Muscle layer of colon (tissue), 2 donors: Measurements from ENCODE around the gene DCHS1.

Source experiments
- H3K27ac ChIP-seq: one replicate; pipeline ENCODE4 v1.7.0; 2013; ENCODE audit warnings: low read depth, mild to moderate bottlenecking, low read length, moderate library complexity
- H3K27me3 ChIP-seq, 2 donors: one replicate each; pipeline ENCODE4 v1.7.0; 2013; ENCODE audit warnings: low read length in 2 of 2, mild to moderate bottlenecking in 2 of 2; ENCODE audit not compliant: insufficient read depth in 2 of 2, control insufficient read depth in 1 of 2
- H3K36me3 ChIP-seq: one replicate; pipeline ENCODE4 v1.7.0; 2013; ENCODE audit warnings: mild to moderate bottlenecking, low read length; ENCODE audit not compliant: insufficient read depth
- H3K4me1 ChIP-seq: one replicate; pipeline ENCODE4 v1.7.0; 2013; ENCODE audit warnings: mild to moderate bottlenecking, low read length; ENCODE audit not compliant: insufficient read depth
- H3K4me3 ChIP-seq, 2 donors: one replicate each; pipeline ENCODE4 v1.7.0; 2013; ENCODE audit warnings: low read length in 2 of 2, low read depth in 1 of 2, mild to moderate bottlenecking in 1 of 2, moderate library complexity in 1 of 2
- H3K9ac ChIP-seq: one replicate; pipeline ENCODE4 v1.7.0; 2013; ENCODE audit warnings: low read length
- H3K9me3 ChIP-seq: one replicate; pipeline ENCODE4 v1.7.0; 2013; ENCODE audit warnings: mild to moderate bottlenecking, low read length
- donor health status: abdominal sarcoma.
- donor health status: Adenocarcinoma of cecum.

DCHS1 gene

DNA sequence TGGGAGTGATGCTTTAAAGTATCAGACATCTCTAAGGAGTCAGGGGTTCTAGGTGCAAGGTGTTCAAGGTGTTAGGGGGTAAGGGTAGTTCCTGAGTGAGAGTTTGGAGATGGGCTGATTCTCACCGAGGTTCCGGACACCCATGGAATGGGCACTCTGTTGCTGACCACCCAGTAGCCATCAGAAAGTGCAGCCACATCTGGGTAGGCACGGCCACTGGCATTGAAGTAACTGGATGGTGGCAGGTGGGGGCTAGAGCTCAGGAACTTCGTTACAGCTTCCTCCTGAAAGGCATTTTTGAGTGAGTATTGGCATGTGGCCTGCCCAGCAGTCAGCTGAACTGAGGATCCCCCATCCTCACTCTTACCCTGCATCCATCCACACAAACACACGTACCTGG lies 40.6 kb downstream of the DCHS1 start:
- no peaks in the 10 kb centered on the region for H3K27me3 ChIP-seq
- no peak overlapping the region for H3K9ac ChIP-seq
- H3K9me3 ChIP-seq: no peaks in the 10 kb centered on the region
- peaks cover 52% of the 10 kb centered on the region for H3K36me3 ChIP-seq
- H3K27ac ChIP-seq: no peak overlapping the region
- H3K4me1 ChIP-seq: peaks cover 46% of the 10 kb centered on the region
- no peak overlapping the region for H3K4me3 ChIP-seq

DNA sequence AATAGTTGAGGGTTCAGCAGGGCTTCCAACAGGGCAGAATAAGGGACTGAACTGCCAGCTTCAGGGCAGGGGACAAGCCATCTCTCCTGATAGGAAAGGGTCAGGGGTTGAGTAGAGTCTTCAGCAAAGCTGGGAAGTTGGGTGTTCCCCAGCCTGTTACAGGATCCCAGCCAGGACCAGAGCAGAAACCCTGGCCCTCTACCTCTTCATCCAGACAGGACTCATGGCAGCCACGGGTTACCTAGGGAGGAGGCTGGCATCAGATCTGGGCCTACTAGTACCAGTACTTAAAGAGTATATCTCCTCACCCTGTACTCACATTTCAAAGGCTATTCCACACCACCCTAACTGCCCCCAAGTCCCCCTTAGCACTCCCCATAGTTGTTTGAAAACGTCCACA lies 41.2 kb downstream of the DCHS1 start:
- no peak overlapping the region for H3K4me3 ChIP-seq
- no peaks in the 10 kb centered on the region for H3K27me3 ChIP-seq
- no peak overlapping the region for H3K9ac ChIP-seq
- H3K27ac ChIP-seq: peak overlapping the region; percentile 82
- no peaks in the 10 kb centered on the region for H3K9me3 ChIP-seq
- peaks cover 46% of the 10 kb centered on the region for H3K4me1 ChIP-seq
- peaks cover 58% of the 10 kb centered on the region for H3K36me3 ChIP-seq

DNA sequence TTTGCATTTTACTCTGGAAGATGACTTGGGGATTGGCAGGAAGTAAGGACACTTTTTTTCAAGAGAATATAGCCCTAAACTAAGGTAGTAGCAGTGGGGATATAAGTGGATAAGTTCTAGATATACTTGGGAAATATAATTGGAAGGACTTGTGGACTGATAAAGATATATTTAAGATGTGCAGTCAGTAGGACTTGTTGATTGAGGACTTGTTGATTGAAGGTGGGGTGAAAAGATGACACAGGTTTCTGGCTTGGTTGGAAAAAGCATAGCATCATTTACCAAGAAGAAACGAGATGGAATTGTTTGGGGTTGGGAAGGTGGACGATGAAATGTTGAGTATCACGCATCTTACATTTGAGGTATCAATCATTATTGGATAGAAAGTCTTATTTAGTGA lies 42.1 kb downstream of the DCHS1 start:
- Histone ChIP-seq H3K9me3 (no peaks in the 10 kb centered on the region), H3K27ac (peak overlapping the region; percentile 82), H3K36me3 (peaks cover 67% of the 10 kb centered on the region), H3K27me3 (no peaks in the 10 kb centered on the region), H3K4me1 (peaks cover 54% of the 10 kb centered on the region), H3K4me3 (peak overlapping the region in 1 of 2 donors; percentile 62), H3K9ac (peak overlapping the region; percentile 72)

DNA sequence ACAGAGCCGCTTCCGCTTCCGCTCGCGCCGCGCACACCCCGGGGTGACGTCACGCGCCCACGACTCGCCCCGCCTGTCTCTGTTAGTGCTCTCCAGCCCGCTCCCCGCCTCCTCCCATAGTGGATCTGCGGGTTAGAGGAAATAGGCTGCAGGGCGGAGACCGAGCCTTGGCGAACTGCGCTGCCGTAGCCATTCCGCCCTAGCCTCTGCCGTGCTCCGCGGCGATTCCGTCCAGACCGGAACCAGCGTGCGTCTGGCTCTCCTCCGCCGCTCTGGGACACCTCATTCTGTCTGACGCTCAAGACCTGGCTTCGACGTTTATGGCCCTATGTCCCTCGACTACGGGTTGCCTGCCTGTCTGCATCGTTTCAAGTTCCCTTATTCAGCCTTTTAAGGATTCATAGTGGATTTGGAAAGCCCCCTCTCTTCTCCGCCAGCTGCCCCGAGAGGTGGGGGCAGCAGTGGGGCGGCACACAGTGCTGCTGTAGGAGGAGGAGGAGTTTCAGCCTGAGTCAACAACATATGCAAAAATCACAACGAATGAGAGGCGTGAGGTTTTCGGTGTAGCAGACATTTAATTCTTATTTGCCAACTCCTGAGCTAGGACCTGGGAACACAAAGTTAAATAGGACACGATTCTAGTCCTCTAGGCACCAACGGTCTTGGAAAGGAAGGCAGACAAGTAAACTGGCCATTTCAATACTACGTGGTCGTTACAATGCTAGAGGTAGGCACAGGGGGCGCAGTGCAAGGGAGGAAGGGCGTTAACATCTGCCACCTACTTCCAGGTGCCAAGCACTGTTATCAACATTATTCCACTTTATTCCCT lies 43.2 kb downstream of the DCHS1 start, which contains the start of gene TAF10:
Gene TAF10 (minus strand): TSS at position 4 of the 829 bp plus-strand sequence. CDS start 27 bp downstream, outside the sequence.
- peak within 1 kb of the TSS; percentile 97 for H3K27ac ChIP-seq
- H3K9ac ChIP-seq: peak within 1 kb of the TSS; percentile 89
- no peaks in the 10 kb centered on the region for H3K9me3 ChIP-seq
- H3K4me1 ChIP-seq: peaks cover 55% of the 10 kb centered on the region
- H3K36me3 ChIP-seq: peaks cover 78% of the 10 kb centered on the region
- no peaks in the 10 kb centered on the region for H3K27me3 ChIP-seq
- peak within 1 kb of the TSS; percentile 44 to 71 for H3K4me3 ChIP-seq

DNA sequence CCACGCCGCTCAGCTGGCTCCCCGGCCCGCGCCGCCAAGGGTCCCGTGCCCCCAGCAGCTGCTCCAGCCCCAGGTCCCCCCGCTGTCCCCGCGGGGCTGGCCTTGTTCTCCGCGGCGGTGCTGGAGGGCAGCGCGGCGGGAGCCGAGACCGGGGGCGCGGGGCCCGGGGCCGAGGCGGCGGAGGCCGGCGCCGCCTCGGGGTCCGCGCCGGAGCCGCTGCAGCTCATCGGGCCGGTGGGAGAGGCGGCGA lies 43.7 kb downstream of the DCHS1 start:
- H3K9me3 ChIP-seq: no peaks in the 10 kb centered on the region
- no peaks in the 10 kb centered on the region for H3K27me3 ChIP-seq
- peak overlapping the region; percentile 44 to 71 for H3K4me3 ChIP-seq
- H3K27ac ChIP-seq: peak overlapping the region; percentile 97
- peaks cover 74% of the 10 kb centered on the region for H3K36me3 ChIP-seq
- H3K4me1 ChIP-seq: peaks cover 53% of the 10 kb centered on the region
- peak overlapping the region; percentile 89 for H3K9ac ChIP-seq

DNA sequence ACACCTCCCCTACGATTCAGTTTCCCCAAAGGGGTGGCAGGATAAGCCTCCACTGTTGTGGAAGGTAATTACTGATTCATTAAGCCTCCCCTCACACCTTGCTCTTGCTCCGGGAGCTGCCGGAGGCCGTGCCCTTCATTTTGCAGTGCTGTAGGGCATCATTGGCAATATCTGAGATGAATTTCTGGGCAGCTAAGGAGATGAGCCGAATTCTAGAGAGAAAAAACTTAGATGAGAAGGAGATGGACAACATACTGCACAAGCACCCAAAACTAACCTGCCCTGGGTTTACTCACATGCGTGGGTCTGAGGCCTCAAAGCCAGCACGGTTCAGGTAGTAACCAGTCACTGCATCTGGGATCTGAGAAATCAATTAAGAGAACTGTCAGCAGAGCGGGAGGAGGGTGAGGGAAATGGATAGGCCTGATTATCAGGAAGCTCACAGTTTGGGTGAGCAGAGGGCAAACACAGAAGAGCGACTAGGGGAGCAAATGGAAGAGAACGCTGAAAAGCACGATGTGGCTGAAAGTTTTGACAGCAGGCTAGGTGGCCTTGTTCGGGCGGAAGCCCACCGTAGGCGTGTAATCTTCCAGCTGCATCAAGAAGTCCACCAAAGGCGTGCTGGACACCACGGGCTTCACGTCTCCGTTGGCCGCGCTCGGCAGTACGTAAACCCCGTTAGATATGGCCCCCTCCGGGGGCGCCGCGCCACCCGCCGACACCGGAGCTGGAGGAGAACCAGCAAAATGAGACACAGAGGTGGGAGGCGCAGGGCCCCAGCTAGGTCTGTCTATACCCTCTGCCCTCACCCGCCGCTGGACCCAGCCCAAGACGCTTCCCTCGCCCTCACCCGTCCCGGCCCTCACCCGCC lies 44.3 kb downstream of the DCHS1 start:
- Histone ChIP-seq H3K9me3 (no peaks in the 10 kb centered on the region), H3K36me3 (peaks cover 68% of the 10 kb centered on the region), H3K4me3 (peak overlapping the region; percentile 44 to 71), H3K27ac (peak overlapping the region; percentile 97), H3K27me3 (no peaks in the 10 kb centered on the region), H3K4me1 (peaks cover 58% of the 10 kb centered on the region), H3K9ac (peak overlapping the region; percentile 89)

DNA sequence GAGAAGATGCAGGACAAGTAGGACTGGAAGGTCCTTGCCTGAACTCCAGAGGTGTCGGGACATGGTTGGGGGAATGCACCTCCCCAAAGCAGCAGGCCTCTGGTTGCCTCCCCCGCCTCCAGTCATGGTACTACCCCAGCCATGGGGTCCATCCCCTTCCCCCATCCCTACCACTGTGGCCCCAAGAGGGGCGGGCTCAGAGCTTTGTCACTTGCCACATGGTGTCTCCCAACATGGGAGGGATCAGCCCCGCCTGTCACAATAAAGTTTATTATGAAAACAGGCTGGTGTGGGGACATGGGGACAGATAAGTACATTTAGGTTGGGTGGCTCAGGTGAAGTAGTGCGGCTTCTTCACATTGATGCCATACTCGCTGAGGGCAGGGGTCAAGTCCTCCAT lies 45.0 kb downstream of the DCHS1 start:
- Histone ChIP-seq H3K9me3 (no peaks in the 10 kb centered on the region), H3K27me3 (no peaks in the 10 kb centered on the region), H3K9ac (peak overlapping the region; percentile 89), H3K36me3 (peaks cover 62% of the 10 kb centered on the region), H3K27ac (peak overlapping the region; percentile 97), H3K4me1 (peaks cover 66% of the 10 kb centered on the region), H3K4me3 (peak overlapping the region in 1 of 2 donors; percentile 71)

DNA sequence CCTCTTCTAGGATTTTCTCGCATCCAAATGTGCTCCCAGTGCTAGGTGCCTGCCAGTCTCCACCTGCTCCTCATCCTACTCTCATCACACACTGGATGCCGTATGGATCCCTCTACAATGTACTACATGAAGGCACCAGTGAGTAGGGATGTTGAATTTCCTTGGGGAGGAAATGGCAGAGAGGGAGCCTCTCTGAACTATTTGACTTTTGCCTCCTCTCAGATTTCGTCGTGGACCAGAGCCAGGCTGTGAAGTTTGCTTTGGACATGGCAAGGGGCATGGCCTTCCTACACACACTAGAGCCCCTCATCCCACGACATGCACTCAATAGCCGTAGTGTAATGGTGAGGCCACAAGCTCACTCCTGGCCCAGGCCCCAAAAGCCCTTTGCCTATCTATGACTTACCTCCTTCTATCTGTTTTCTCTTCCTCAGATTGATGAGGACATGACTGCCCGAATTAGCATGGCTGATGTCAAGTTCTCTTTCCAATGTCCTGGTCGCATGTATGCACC lies 46.0 kb downstream of the DCHS1 start:
- H3K36me3 ChIP-seq: peaks cover 57% of the 10 kb centered on the region
- H3K9ac ChIP-seq: peak overlapping the region; percentile 30
- peaks cover 69% of the 10 kb centered on the region for H3K4me1 ChIP-seq
- no peak overlapping the region for H3K4me3 ChIP-seq
- H3K27me3 ChIP-seq: no peaks in the 10 kb centered on the region
- H3K9me3 ChIP-seq: no peaks in the 10 kb centered on the region
- H3K27ac ChIP-seq: peak overlapping the region; percentile 97

DNA sequence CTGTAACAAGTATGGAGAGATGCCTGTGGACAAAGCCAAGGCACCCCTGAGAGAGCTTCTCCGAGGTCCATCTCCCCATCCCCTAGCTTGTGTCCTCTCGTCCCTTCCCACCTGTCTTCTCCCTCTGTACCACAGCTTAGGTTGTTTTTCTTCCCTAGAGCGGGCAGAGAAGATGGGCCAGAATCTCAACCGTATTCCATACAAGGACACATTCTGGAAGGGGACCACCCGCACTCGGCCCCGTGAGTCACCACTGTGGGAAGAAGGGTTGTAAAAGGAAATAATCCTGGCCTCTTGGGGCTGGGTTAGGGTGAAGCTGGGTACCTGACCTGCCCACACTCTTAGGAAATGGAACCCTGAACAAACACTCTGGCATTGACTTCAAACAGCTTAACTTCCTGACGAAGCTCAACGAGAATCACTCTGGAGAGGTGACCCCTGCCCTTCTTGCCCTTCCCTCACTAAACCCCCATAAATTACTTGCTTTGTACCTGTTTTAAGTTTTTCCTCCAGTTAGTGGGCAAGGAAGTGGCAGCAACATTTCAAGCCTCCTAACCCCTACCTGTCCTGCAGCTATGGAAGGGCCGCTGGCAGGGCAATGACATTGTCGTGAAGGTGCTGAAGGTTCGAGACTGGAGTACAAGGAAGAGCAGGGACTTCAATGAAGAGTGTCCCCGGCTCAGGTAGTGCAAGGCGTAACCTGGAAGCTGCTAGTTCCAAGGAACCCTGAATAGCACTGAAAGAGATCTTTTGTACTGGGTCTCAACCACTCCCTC lies 46.7 kb downstream of the DCHS1 start:
- Histone ChIP-seq H3K4me1 (peaks cover 69% of the 10 kb centered on the region), H3K9me3 (no peaks in the 10 kb centered on the region), H3K36me3 (peaks cover 50% of the 10 kb centered on the region), H3K4me3 (peak overlapping the region in 1 of 2 donors; percentile 41), H3K27me3 (no peaks in the 10 kb centered on the region), H3K9ac (peak overlapping the region; percentile 30), H3K27ac (peak overlapping the region; percentile 97)

DNA sequence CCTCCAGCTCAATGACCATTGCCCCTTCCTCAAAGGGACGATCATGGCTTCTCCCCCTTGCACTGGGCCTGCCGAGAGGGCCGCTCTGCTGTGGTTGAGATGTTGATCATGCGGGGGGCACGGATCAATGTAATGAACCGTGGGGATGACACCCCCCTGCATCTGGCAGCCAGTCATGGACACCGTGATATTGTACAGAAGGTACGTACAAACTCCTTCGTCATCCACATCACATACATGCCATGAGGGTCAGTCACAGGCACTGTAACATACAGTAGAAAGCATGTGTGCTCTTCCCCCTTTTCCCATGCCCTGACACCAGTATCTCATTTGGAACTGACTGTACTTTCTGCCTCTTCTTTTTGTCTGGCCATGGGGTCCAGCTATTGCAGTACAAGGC lies 47.6 kb downstream of the DCHS1 start:
- Histone ChIP-seq H3K36me3 (peaks cover 47% of the 10 kb centered on the region), H3K27me3 (no peaks in the 10 kb centered on the region), H3K9me3 (no peaks in the 10 kb centered on the region), H3K27ac (peak overlapping the region; percentile 97), H3K9ac (peak overlapping the region; percentile 30), H3K4me3 (peak overlapping the region in 1 of 2 donors; percentile 41), H3K4me1 (peaks cover 63% of the 10 kb centered on the region)
